ENCODE measurements around the gene CCDC142. TPM values are rescaled to one million over a fixed set of nuclear protein-coding genes. Genes with fewer than 3 reads are reported as not detected.

Gene CCDC142
- total and polyA plus RNA-seq, 7 donors = 1.4 to 8.7 (median 3.3) TPM

- ATAC-seq (no peak), DNase-seq (no peak)
- Histone ChIP-seq H3K4me3 (no peak overlapping the region), H3K36me3 (ENCODE audit: insufficient read depth in 1 of 2, low read depth in 1 of 2) (peaks cover 0 to 43% of the 10 kb centered on the region in 2 donors), H3K4me1 (no peaks in the 10 kb centered on the region), H3K27me3 (ENCODE audit: insufficient read depth in 3 of 3, low read length in 2 of 3) (no peaks in the 10 kb centered on the region), H3K27ac (no peak overlapping the region), H3K9me3 (no peaks in the 10 kb centered on the region)
- no peak for TF ChIP-seq CTCF (IDR thresholded peaks at IDR 0.05)
- intact Hi-C loops (cut with DNase I) = no loop called here
- WGBS, 3 donors = 70 to 91% (median 75%) methylated on average over 5 of the region's 5 CpGs
Measured at GRCh38 chr2:74428675-74429074, 54.1 kb downstream of the CCDC142 start.

DNA sequence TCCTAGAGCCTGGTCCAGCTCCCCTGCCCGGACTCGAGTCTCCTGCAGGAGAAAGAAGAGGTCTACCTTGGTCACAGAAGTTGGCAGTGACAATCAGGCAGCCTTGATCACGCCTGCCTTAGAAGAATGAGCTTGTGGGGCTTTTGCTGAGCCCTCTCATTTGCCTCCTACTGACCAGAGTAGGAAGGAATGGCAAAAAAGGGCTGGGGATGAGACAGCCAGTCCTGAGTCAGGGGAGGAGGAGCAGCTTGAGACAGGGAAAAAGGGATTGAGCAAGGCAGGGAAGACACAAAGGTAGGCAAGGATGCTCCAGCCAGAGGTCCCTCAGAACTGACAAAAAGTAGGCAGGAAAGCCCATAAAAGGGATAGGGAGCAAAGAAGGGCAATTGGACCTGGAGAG is 55.2 kb downstream of the CCDC142 start:
- DNase-seq = no peak
- intact Hi-C loops (cut with DNase I) = no loop called here
- Histone ChIP-seq H3K27me3 (ENCODE audit: insufficient read depth in 3 of 3, low read length in 2 of 3) (peaks cover 0 to 10% (median 0%) of the 10 kb centered on the region in 3 donors), H3K4me1 (no peaks in the 10 kb centered on the region), H3K36me3 (ENCODE audit: insufficient read depth in 1 of 2, low read depth in 1 of 2) (peaks cover 0 to 43% of the 10 kb centered on the region in 2 donors), H3K27ac (no peak overlapping the region), H3K4me3 (no peak overlapping the region), H3K9me3 (no peaks in the 10 kb centered on the region)
- no peak for ATAC-seq
- no peak for TF ChIP-seq CTCF (IDR thresholded peaks at IDR 0.05)
- 71 to 83% (median 81%) methylated on average over 3 of the region's 3 CpGs for WGBS, 3 donors

DNA sequence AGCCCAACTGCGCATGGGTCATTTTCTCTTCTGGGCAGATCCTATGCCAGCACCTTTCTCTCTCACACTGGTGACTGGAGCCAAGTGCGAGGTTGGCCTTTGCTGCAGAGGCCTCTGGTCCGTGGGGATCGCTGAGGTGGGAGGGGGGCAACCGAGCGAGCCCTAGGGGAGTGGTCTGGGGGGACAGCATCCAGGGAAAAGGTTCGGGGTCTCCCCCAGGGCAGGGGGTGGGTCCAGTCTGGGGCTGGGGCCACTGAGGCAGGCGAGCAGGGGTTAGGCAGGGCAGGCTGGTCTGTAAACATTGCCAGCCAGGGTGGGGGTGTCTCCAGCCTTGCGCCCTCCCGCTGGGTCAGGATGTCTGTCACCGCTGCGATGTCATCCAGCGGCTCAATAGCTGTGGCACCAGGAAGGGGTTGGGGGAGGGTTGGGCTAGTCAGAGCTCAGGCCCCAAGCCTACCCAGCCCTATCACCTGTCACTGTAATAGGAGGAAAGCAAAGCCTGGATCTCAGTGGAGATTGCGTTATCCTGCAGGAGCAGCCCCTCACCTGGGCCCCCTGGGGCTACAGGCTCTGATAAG is 56.5 kb downstream of the CCDC142 start:
- H3K27ac ChIP-seq = no peak overlapping the region
- H3K27me3 ChIP-seq (ENCODE audit: insufficient read depth in 3 of 3, low read length in 2 of 3) = peaks cover 0 to 18% (median 4%) of the 10 kb centered on the region in 3 donors
- ATAC-seq (no peak), DNase-seq (no peak)
- no peak overlapping the region for H3K4me3 ChIP-seq
- H3K9me3 ChIP-seq = no peaks in the 10 kb centered on the region
- TF ChIP-seq CTCF (IDR thresholded peaks at IDR 0.05) = no peak
- H3K36me3 ChIP-seq (ENCODE audit: insufficient read depth in 1 of 2, low read depth in 1 of 2) = peaks cover 0 to 32% of the 10 kb centered on the region in 2 donors
- no peaks in the 10 kb centered on the region for H3K4me1 ChIP-seq
- WGBS, 3 donors = 74 to 86% (median 75%) methylated on average over 14 of the region's 14 CpGs
- intact Hi-C loops (cut with DNase I) = no loop called here

GRCh38 chr2:74425523-74425922 is 57.3 kb downstream of the CCDC142 start:
- H3K27me3 ChIP-seq (ENCODE audit: insufficient read depth in 3 of 3, low read length in 2 of 3) = peaks cover 0 to 26% (median 4%) of the 10 kb centered on the region in 3 donors
- TF ChIP-seq CTCF (IDR thresholded peaks at IDR 0.05) = no peak
- H3K4me3 ChIP-seq = no peak overlapping the region
- H3K27ac ChIP-seq = no peak overlapping the region
- no peaks in the 10 kb centered on the region for H3K9me3 ChIP-seq
- DNase-seq (no peak), ATAC-seq (no peak)
- peaks cover 0 to 29% of the 10 kb centered on the region in 2 donors for H3K36me3 ChIP-seq (ENCODE audit: insufficient read depth in 1 of 2, low read depth in 1 of 2)
- intact Hi-C loops (cut with DNase I) = no loop called here
- WGBS, 3 donors = 69 to 79% (median 72%) methylated on average over 7 of the region's 7 CpGs
- no peaks in the 10 kb centered on the region for H3K4me1 ChIP-seq

DNA sequence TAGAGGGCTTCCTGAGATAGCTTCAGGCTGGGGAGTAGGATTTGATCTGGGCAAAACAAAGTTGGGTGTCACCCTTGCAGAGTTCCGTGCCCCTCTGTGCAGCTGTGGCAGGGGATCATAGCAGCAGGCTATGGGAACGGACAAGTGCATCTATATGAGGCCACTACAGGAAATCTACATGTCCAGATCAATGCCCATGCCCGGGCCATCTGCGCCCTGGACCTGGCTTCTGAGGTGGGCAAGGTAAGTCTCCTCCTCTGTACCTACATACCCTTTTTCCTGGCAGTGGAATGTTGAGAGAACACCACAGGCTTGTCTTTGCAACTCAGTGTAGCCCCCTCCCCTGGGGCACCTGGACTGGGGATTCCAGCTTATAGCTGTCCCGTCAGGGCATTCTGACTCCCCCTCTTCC is 57.8 kb downstream of the CCDC142 start:
- no peak for TF ChIP-seq CTCF (IDR thresholded peaks at IDR 0.05)
- H3K9me3 ChIP-seq = no peaks in the 10 kb centered on the region
- peaks cover 0 to 24% of the 10 kb centered on the region in 2 donors for H3K36me3 ChIP-seq (ENCODE audit: insufficient read depth in 1 of 2, low read depth in 1 of 2)
- no peak overlapping the region for H3K4me3 ChIP-seq
- no peak for ATAC-seq
- no peak overlapping the region for H3K27ac ChIP-seq
- DNase-seq = no peak
- intact Hi-C loops (cut with DNase I) = no loop called here
- WGBS, 3 donors = 59 to 78% (median 66%) methylated on average over 5 of the region's 5 CpGs
- peaks cover 0 to 31% (median 4%) of the 10 kb centered on the region in 3 donors for H3K27me3 ChIP-seq (ENCODE audit: insufficient read depth in 3 of 3, low read length in 2 of 3)
- H3K4me1 ChIP-seq = no peaks in the 10 kb centered on the region

All from psoas muscle (tissue), 8 donors.